RWPE1 (cell line): ENCODE data around the gene TBC1D10A.

Source experiments
- CTCF ChIA-PET: fragments of 350-600 bp; sonication (Branson Sonifier 250); formaldehyde crosslinking; extraction: SDS; loops from one replicate; lab custom pipeline; 2021; lab: Yijun Ruan, JAX
- POLR2A ChIA-PET: fragments of 400-600 bp; formaldehyde crosslinking; extraction: SDS; loops from one replicate; lab custom pipeline; 2020; ENCODE audit warnings: antibody characterized with exemption; ENCODE audit not compliant: low non-redundant PET; lab: Yijun Ruan, JAX
- DNase-seq: peaks from one replicate; pipeline ENCODE4 v3.0.0; 2012; ENCODE audit warnings: low spot score
- H3K27ac ChIP-seq: fragments of 450-650 bp; 2 replicates; pipeline ENCODE4 v1.5.1; 2017
- CTCF ChIP-seq: fragments of 450-650 bp; conservative IDR thresholded peaks from 2 replicates; pipeline ENCODE4 v1.5.1; 2017; ENCODE audit warnings: low read depth, mild to moderate bottlenecking

The TBC1D10A gene

GRCh38 chr22:30324014-30324730 is 2.6 kb downstream of the TBC1D10A start:
- CTCF ChIA-PET = interaction anchor here (0.6 kb wide), 1 partner anchor 12 kb away, joined by 5 read pairs; no protein-coding TSS in a partner anchor
- POLR2A ChIA-PET = no interaction called here
- peak overlapping the region; percentile 42; the same call in 1 of the 2 replicates for H3K27ac ChIP-seq
- TF ChIP-seq CTCF = no peak
- DNase-seq = no peak

DNA sequence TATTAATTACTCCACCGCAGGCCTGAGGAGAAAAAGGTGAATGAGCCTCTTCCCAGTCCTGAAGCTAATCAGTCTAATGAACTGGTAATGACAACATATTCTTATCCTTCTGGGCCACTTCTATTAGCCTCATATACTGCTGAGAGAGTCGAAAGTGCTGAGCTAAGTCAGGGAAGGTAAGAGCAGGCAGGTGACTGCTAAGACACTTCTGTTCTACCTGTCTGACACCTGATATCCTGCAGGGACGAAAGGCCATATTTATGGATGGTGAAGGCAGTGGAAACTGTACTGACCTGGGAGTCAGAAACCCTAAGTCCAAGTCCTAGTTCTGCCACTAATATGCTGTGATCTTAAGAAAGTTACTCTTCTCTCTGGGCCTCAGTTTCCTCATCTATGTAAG is 3.5 kb downstream of the TBC1D10A start:
- no peak for DNase-seq
- no peak for TF ChIP-seq CTCF
- ChIA-PET POLR2A (no interaction called here), CTCF (interaction anchor here (0.6 kb wide), 1 partner anchor 11 kb away, joined by 5 read pairs; no protein-coding TSS in a partner anchor)
- H3K27ac ChIP-seq = no peak overlapping the region

DNA sequence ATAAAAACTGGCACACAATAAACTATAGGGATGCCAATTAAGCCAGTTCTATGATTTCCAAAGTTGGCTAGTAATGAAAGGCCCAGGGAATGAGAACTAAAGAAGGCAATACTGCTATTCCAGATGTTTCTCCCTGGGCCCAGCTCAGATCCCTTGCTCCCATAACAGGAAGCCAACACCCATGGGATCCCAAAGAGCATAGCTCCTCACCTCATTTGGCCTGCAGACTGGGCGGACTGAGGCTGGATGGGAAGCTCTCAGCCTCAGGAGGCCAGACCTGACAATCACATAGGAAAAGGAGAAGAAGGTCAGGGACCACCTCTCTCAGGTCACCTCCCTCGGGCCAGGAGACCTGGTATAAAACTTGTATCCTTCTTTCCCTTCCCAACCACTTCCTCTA is 5.3 kb downstream of the TBC1D10A start:
- no peak overlapping the region for H3K27ac ChIP-seq
- no peak for TF ChIP-seq CTCF
- no peak for DNase-seq
- ChIA-PET POLR2A (no interaction called here), CTCF (no interaction called here)

- peak overlapping the region; percentile 5 for H3K27ac ChIP-seq
- ChIA-PET CTCF (no interaction called here), POLR2A (no interaction called here)
- TF ChIP-seq CTCF = no peak
- DNase-seq = no peak
Measured at GRCh38 chr22:30320021-30320556, 6.7 kb downstream of the TBC1D10A start.

GRCh38 chr22:30318799-30319419 is 7.8 kb downstream of the TBC1D10A start:
- peak overlapping the region; percentile 7 for H3K27ac ChIP-seq
- CTCF ChIA-PET = no interaction called here
- no peak for DNase-seq
- no peak for TF ChIP-seq CTCF
- POLR2A ChIA-PET = no interaction called here

- DNase-seq = no peak
- POLR2A ChIA-PET = no interaction called here
- TF ChIP-seq CTCF = no peak
- CTCF ChIA-PET = no interaction called here
- peak overlapping the region; percentile 7; the same call in 1 of the 2 replicates for H3K27ac ChIP-seq
Measured at GRCh38 chr22:30317778-30318177, 9.0 kb downstream of the TBC1D10A start.
